ENCODE results near the gene DDOST.
A peak's percentile ranks its signal among the peaks of the same experiment; 100 is the strongest.
"Not testable (repeated sequence)": the region's sequence is repeated elsewhere in the genome, so short reads cannot be mapped to it uniquely, and the experiment has no call there.

DDOST gene

GRCh38 chr1:20689645-20690056 is 28.5 kb upstream of the DDOST start:
- no peak for DNase-seq

GRCh38 chr1:20686883-20687725 is 25.9 kb upstream of the DDOST start:
- DNase-seq = no peak

DNA sequence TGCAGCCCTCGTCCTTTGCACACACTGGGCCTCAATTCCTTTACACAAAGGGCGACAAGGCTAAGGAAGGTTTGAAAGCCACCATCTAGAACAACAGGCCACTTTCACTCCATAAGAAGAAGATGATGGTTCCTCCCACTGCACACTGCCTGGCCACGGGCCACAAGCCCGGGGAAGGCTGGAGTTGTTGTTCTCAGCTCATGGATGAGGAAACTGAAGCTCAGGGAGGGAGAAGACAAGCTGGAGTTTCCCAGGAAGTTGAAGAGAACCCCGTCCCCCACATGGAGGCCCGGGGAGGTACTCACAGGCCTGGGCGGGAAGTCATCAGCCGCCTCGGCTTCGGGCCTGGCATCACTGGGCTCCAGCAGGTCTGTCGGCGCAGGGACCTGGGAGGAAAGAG is 24.6 kb upstream of the DDOST start:
- DNase-seq = no peak

GRCh38 chr1:20685099-20685662 is 24.0 kb upstream of the DDOST start:
- DNase-seq = no peak

GRCh38 chr1:20684651-20685050 is 23.5 kb upstream of the DDOST start:
- DNase-seq = no peak

GRCh38 chr1:20684050-20684620 is 23.0 kb upstream of the DDOST start:
- no peak for DNase-seq

GRCh38 chr1:20683614-20684013 is 22.4 kb upstream of the DDOST start:
- DNase-seq = no peak

DNA sequence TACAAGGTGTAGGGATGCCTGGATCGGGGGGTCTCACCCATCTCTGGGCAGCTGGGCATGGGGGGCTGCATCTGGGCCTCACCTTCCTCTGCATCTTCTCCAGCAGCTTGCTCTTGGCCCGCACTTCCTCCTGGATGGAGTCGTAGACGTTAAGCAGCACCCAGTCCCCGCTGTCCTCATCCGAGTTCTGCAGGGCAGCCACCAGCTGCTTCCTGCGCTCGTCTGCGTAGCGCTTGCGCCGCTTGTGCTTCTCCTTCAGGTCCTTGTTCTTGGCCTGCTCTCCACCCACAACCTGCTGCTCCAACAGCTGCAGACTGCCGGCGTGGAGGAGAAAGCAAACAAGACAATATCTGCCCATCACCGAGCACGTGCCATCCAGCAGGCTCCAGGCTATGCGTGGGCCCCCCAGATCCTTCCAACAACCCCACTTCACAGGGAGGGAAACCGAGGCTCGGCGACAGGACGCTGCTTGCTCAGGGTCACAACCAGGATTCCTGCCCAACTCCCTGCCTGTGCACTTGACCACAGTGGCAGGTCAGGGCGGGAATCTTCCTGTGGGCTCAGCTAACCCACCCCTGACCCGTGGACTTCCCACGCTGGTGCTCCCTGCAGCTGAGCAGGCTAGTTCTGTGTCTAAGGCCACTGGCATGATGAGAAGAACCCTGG is 21.5 kb upstream of the DDOST start:
- DNase-seq = no peak

GRCh38 chr1:20681999-20682398 is 20.8 kb upstream of the DDOST start:
- DNase-seq = no peak

- no peak for DNase-seq
These were observed 19.1 kb upstream of the DDOST start for GRCh38 chr1:20680269-20680668.

- no peak for DNase-seq
These were observed 17.4 kb upstream of the DDOST start for GRCh38 chr1:20678599-20678998.

DNA sequence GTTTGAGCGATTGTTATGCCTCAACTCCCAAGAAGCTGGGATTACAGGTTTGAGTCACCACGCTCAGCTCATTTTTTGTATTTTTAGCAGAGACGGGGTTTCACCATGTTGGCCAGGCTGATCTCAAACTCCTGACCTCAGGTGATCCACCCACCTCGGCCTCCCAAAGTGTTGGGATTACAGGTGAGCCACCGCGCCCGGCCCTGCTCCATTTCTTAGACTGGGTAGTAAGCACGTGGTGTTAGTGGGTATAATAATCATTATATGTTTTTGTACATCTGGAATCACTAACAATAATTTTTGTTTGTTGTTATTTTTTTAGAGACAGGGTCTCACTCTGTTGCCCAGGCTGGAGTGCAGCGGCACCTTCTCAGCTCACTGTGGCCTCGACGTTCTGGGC is 12.5 kb upstream of the DDOST start:
- not testable (repeated sequence) for DNase-seq

GRCh38 chr1:20672265-20672632 is 11.1 kb upstream of the DDOST start:
- no peak for DNase-seq

GRCh38 chr1:20670936-20671335 is 9.8 kb upstream of the DDOST start:
- DNase-seq = no peak

DNA sequence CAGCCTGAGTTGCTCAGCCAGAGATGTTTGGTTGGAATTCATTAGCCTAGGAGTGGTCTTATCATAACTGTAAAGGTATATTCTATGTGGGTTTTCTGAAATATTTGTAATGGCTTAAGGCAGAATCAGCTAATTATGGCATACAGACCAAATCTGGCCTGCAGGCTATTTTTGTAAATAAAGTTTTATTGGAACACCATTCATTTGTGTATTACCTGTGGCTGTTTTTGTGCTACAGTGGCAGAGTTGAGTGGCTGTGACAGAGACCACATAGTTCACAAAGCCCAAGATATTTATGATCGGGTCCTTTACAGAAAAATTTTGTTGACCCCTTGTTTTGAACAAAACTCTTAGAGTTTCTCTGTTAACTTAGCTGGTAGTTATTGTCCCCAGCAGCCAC is 7.4 kb upstream of the DDOST start:
- no peak for DNase-seq

DNA sequence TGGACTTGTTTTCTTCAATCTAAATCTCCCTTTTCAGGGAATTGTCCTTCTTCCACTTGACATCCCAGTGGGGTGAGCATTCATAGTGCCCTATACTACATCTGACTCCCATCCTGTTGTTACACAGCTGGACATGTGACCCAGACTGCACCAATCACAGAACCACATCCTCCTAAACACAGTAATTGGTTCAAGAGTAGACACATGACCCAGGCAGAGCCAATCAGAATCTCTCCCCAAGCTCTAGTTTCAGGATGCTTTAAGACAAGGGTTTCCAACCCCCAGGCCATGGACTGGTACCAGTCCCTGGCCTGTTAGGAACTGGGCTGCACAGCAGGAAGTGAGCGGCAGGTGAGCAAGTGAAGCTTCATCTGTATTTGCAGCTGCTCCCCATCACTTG is 5.6 kb upstream of the DDOST start:
- no peak for DNase-seq

DNA sequence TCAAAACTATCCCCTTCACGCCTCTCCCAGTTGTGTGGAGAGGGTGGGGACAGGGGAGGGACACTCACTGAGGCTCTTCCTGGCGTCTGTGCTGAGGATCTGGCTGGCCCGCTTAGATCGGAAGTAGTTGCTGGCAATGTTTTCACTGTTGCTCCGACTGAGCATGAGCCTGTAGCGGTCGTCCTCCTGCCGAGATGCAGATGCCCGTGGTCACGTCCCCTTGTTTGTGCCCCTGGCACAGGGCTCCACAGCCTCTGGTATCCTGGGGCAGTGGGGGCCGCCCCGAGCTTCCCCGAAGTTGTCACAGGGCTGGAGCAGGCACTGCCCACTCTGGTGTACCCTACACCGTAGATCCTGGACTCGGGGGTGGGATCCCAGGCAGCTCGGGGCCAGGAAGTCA is 5.0 kb upstream of the DDOST start:
- DNase-seq = no peak

DNA sequence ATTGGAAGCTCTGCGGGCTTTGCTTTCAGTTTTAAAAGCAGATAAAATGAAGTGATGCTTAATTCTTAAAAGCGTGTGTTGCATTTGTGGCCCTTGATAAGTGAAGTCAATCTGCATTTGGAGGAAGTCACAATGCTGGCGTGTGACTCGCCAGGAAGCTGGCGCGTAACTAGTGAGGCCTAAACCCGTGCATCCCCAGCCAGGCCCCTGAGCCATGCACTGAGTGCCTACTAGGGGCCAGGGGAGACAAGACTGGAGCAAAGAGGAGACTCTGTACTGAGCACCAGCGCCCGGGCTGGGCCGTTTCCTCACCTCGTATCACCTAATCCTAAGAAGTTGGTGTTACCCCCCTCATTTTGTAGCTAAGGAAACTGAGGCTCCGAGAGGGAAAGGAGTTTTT is 4.6 kb upstream of the DDOST start:
- no peak for DNase-seq

DNA sequence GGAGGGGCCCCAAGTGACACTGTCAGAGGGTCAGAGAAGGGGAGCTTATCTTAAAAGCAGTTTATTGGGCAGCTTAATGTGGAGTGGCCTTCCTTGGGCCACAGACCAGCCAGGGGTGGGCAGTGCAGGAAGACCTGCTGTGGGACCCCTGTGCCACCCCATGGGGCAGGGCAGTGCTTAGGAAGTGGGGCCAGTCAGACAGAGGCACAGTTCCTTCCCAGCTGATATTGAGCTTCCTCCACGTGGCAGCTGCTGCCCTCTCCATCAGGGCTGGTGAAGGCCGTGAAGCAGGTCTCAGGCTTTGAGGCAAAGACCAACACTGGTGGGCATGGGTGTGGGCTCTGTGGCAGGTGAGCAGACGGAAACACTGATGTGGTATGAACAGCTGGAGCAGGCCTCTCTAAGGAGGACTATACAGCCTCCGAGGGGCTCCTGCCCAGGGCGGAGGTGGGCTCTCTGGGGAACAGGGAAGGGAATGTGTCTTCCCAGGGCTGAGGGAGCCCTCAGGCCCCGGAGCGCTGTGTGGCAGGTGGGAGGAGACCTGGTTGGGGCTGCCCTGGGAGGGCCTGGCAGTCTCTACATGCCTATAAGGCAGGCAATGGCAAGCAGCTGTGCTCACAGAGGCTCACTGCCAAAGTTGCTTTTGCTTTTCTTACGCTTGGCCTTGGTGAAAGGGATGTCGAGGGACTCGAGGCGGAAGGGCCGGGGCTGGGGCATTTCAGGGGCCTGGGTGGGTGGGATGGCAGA is 3.0 kb upstream of the DDOST start:
- DNase-seq = no peak

GRCh38 chr1:20663365-20663764 is 2.2 kb upstream of the DDOST start:
- no peak for DNase-seq

DNA sequence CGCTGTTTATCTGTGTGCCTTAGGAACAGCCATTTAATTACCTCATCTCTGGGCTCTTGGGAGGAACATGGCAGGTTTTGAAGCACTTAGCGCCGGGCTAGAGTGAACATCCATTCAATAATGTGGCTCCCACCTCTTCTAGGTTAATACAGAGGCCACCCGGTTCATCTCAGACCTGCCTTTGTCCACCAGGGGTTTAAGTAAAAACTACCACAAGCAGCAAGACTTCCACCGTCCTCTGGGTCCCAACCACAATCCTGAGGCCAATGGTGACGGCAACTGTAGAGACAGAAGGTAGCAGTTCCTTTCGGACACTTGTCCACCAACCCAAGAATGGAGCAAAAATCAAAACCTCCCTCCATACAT is 924 bp upstream of the DDOST start:
- no peak for DNase-seq

GRCh38 chr1:20660847-20661206 is 342 bp downstream of the DDOST start:
- peak; percentile 10 for DNase-seq

DNA sequence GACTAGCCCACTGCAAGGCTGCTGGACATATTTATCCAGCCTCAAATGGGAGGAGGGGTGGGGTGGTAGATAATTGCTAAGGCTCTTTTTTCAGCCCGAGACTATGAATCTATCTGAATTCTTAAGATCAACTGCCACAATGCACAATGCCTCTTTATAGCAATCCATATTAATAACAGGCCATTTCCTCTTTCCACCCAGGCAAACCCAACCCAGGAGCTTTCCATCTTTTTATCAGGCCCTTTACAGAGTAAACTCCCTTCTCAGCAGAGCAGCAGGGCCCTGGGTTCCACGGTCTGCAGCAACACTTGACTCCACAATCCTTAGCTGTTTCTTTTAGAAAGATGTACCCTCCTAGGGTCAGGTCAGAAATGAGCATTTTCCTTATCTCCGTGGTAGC is 806 bp downstream of the DDOST start:
- DNase-seq = no peak
